Naive thymus-derived CD8-positive, alpha-beta T cell (primary cell): ENCODE results near the gene CCDC28A. TPM values are rescaled to one million over a fixed set of nuclear protein-coding genes. Genes with fewer than 3 reads are reported as not detected.
A peak's percentile ranks its signal among the peaks of the same experiment; 100 is the strongest.

Source experiments
- ATAC-seq, 2 donors: fragments of 150-1000 bp; cut with Tn5 transposase in 1 of 2; sonication (Bioruptor Pico), chemical (Tn5 transposase) in 1 of 2; 1 replicate in 1 of 2; 2 replicates in 1 of 2; pipeline ENCODE4 v1.10.0; 2021; ENCODE audit warnings: mild to moderate bottlenecking in 2 of 2, moderate library complexity in 2 of 2
- POLR2A ChIA-PET: fragments of 350-600 bp; sonication (Branson Sonifier 250); formaldehyde crosslinking; loops from one replicate; lab custom pipeline; 2021; ENCODE audit warnings: antibody characterized with exemption; lab: Charles Lee
- DNase-seq, 10 donors: peaks; one replicate each; pipeline versions ENCODE4 v3.0.0 to v3.0.0-alpha.2; 2020 to 2022
- H3K27ac Mint-ChIP-seq, 10 donors: one replicate each; pipeline ENCODE4 v1.8.0; 2020 to 2022; ENCODE audit warnings: mild to moderate bottlenecking in 10 of 10, mixed read lengths in 10 of 10, moderate library complexity in 4 of 10, inconsistent platforms in 1 of 10
- H3K27me3 Mint-ChIP-seq, 5 donors: one replicate each; pipeline ENCODE4 v1.8.0; 2021 to 2022; ENCODE audit warnings: mixed read lengths in 5 of 5
- H3K36me3 Mint-ChIP-seq, 3 donors: one replicate each; pipeline ENCODE4 v1.8.0; 2020 to 2022; ENCODE audit warnings: mixed read lengths in 3 of 3, mild to moderate bottlenecking in 2 of 3, inconsistent platforms in 1 of 3
- H3K4me1 Mint-ChIP-seq, 4 donors: one replicate each; pipeline ENCODE4 v1.8.0; 2021 to 2022; ENCODE audit warnings: mixed read lengths in 4 of 4
- H3K4me3 Mint-ChIP-seq, 10 donors: one replicate each; pipeline ENCODE4 v1.8.0; 2020 to 2022; ENCODE audit warnings: mild to moderate bottlenecking in 10 of 10, mixed read lengths in 10 of 10, moderate library complexity in 6 of 10, inconsistent platforms in 1 of 10
- H3K9me3 Mint-ChIP-seq, 9 donors: one replicate each; pipeline ENCODE4 v1.8.0; 2020 to 2022; ENCODE audit warnings: mixed read lengths in 9 of 9, mild to moderate bottlenecking in 3 of 9, inconsistent platforms in 1 of 9, moderate library complexity in 1 of 9
- polyA plus RNA-seq, 3 donors: library from polyadenylated mRNA; unstranded; fragments of 300-500 nt; fragmentation: Illumina TruSeq; gene quantifications; one replicate each; pipeline ENCODE4 v1.2.3, GENCODE V29; 2021
- total RNA-seq, 8 experiments: library from RNA in 2 of 8; stranded (reverse) in 2 of 8; gene quantifications; one replicate each; pipeline ENCODE4 v1.2.3 and lab custom pipeline; 2021 to 2026

The CCDC28A gene
- total and polyA plus RNA-seq, 5 experiments from 2014 or later, result 28.9 to 68.2 (median 51.3) TPM

- ATAC-seq (no peak), DNase-seq (no peak)
- no peaks in the 10 kb centered on the region for H3K4me1 Mint-ChIP-seq
- H3K4me3 Mint-ChIP-seq, result no peak overlapping the region
- peaks cover 4 to 26% (median 7%) of the 10 kb centered on the region in 5 donors for H3K27me3 Mint-ChIP-seq
- H3K27ac Mint-ChIP-seq, result no peak overlapping the region
- POLR2A ChIA-PET, result no interaction called here
- no peaks in the 10 kb centered on the region for H3K9me3 Mint-ChIP-seq
- H3K36me3 Mint-ChIP-seq, result no peaks in the 10 kb centered on the region
Observed at GRCh38 chr6:138800377-138801150, 27.0 kb downstream of the CCDC28A start.

DNA sequence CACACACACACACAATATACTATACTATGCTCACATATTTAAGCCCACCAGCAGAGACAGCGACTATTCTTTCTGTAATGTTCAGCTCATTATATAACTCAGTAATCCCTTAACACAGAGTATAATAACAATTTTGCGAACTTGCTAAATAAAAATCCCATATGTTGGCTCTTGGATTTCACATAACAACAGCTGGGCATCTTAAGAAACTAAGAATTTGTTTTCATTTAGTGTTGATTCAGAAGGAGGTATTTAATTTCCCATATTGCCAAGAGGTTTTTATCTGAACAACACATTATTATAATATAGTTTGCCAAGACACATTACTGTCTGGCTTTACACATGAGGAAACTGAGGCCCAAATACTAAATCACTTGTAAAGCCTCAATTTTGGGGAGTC lies 29.8 kb downstream of the CCDC28A start:
- no peak overlapping the region for H3K27ac Mint-ChIP-seq
- POLR2A ChIA-PET, result interaction anchor here (0.7 kb wide), 1 partner anchor 445 kb away, joined by 3 read pairs; no protein-coding TSS in a partner anchor
- ATAC-seq (no peak), DNase-seq (no peak)
- no peaks in the 10 kb centered on the region for H3K9me3 Mint-ChIP-seq
- H3K36me3 Mint-ChIP-seq, result no peaks in the 10 kb centered on the region
- no peak overlapping the region for H3K4me3 Mint-ChIP-seq
- peaks cover 0 to 19% (median 7%) of the 10 kb centered on the region in 5 donors for H3K27me3 Mint-ChIP-seq
- peaks cover 0 to 7% (median 0%) of the 10 kb centered on the region in 4 donors for H3K4me1 Mint-ChIP-seq

- Mint-ChIP-seq H3K27me3 (peaks cover 0 to 19% (median 7%) of the 10 kb centered on the region in 5 donors), H3K27ac (no peak overlapping the region), H3K9me3 (no peaks in the 10 kb centered on the region), H3K4me1 (peaks cover 0 to 7% (median 0%) of the 10 kb centered on the region in 4 donors), H3K36me3 (no peaks in the 10 kb centered on the region), H3K4me3 (no peak overlapping the region)
- ATAC-seq (no peak), DNase-seq (no peak)
- POLR2A ChIA-PET, result no interaction called here
Observed at GRCh38 chr6:138803861-138804260, 30.3 kb downstream of the CCDC28A start.

GRCh38 chr6:138805016-138805765 lies 31.6 kb downstream of the CCDC28A start:
- Mint-ChIP-seq H3K4me3 (no peak overlapping the region), H3K36me3 (no peaks in the 10 kb centered on the region), H3K27ac (no peak overlapping the region), H3K4me1 (peaks cover 0 to 7% (median 0%) of the 10 kb centered on the region in 4 donors), H3K27me3 (peaks cover 0 to 16% (median 7%) of the 10 kb centered on the region in 5 donors), H3K9me3 (no peaks in the 10 kb centered on the region)
- DNase-seq (no peak), ATAC-seq (no peak)
- POLR2A ChIA-PET, result no interaction called here

GRCh38 chr6:138806889-138807288 lies 33.3 kb downstream of the CCDC28A start:
- H3K4me3 Mint-ChIP-seq, result no peak overlapping the region
- no peak overlapping the region for H3K27ac Mint-ChIP-seq
- POLR2A ChIA-PET, result no interaction called here
- peaks cover 0 to 16% (median 7%) of the 10 kb centered on the region in 5 donors for H3K27me3 Mint-ChIP-seq
- ATAC-seq, result no peak
- peaks cover 0 to 7% (median 1%) of the 10 kb centered on the region in 4 donors for H3K4me1 Mint-ChIP-seq
- no peaks in the 10 kb centered on the region for H3K36me3 Mint-ChIP-seq
- no peak for DNase-seq
- H3K9me3 Mint-ChIP-seq, result no peaks in the 10 kb centered on the region

DNA sequence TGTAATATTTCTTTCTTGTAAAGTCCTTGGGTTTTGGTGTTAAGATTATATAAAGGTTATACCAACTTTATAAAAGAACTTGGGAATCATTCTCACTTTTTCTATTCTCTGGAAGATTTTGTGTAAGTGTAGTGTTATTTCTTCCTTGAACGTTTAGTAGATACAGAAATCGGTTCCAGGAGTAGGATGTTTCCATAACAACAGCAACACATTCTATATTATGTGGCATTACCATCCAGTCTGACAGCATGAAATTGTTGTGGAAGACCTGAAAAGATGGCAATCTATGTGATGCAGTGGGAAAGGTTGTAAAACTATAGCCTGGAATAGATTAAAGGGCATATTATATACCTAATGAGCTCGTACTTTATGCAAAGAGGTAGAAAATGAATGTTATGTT lies 36.1 kb downstream of the CCDC28A start:
- no peak overlapping the region for H3K4me3 Mint-ChIP-seq
- no peaks in the 10 kb centered on the region for H3K9me3 Mint-ChIP-seq
- no peak for DNase-seq
- no peaks in the 10 kb centered on the region for H3K36me3 Mint-ChIP-seq
- peaks cover 0 to 16% (median 7%) of the 10 kb centered on the region in 5 donors for H3K27me3 Mint-ChIP-seq
- no peak overlapping the region for H3K27ac Mint-ChIP-seq
- POLR2A ChIA-PET, result no interaction called here
- ATAC-seq, result no peak
- H3K4me1 Mint-ChIP-seq, result peaks cover 0 to 7% (median 1%) of the 10 kb centered on the region in 4 donors

GRCh38 chr6:138811866-138812265 lies 38.3 kb downstream of the CCDC28A start:
- DNase-seq (no peak), ATAC-seq (no peak)
- POLR2A ChIA-PET, result no interaction called here
- H3K9me3 Mint-ChIP-seq, result no peaks in the 10 kb centered on the region
- H3K27me3 Mint-ChIP-seq, result peaks cover 0 to 7% (median 2%) of the 10 kb centered on the region in 5 donors
- H3K36me3 Mint-ChIP-seq, result no peaks in the 10 kb centered on the region
- H3K4me3 Mint-ChIP-seq, result no peak overlapping the region
- H3K27ac Mint-ChIP-seq, result no peak overlapping the region
- peaks cover 0 to 4% (median 2%) of the 10 kb centered on the region in 4 donors for H3K4me1 Mint-ChIP-seq

DNA sequence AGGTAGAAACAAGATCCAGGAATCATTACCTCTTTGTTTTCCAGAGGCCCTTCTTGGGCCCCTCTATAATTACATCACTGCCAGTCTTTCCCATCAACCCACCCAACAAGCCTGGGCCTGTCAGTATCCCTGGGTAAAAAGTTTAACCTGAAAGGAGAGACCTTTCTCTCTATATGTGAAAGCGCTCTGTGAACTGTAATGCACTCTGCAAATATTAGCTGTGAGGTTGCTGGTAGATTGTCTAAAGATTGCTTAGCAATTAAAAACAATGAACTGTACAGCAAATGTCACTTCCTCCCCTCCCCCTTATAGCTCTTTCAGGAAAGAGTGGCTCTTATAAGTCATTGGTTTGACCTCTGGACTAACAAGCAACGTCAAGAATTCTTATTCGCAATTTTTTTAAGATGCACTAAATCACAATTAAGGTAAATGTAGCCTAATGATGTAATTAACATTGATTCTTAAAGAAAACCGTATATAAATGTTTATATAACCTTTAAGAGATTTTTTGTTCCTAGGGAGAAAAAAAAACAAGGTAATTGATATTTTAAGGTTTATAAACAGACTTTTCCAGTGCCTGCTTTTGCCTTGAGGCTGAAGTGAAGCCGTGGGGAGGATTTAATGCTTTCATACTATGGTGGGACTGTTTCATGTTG lies 40.7 kb downstream of the CCDC28A start:
- H3K27ac Mint-ChIP-seq, result no peak overlapping the region
- H3K4me3 Mint-ChIP-seq, result no peak overlapping the region
- H3K27me3 Mint-ChIP-seq, result no peaks in the 10 kb centered on the region
- peaks cover 0 to 11% (median 2%) of the 10 kb centered on the region in 4 donors for H3K4me1 Mint-ChIP-seq
- H3K9me3 Mint-ChIP-seq, result no peaks in the 10 kb centered on the region
- POLR2A ChIA-PET, result no interaction called here
- H3K36me3 Mint-ChIP-seq, result no peaks in the 10 kb centered on the region
- DNase-seq, result no peak
- no peak for ATAC-seq

- Mint-ChIP-seq H3K36me3 (no peaks in the 10 kb centered on the region), H3K4me3 (no peak overlapping the region), H3K4me1 (peaks cover 0 to 12% (median 2%) of the 10 kb centered on the region in 4 donors), H3K27me3 (no peaks in the 10 kb centered on the region), H3K9me3 (no peaks in the 10 kb centered on the region), H3K27ac (no peak overlapping the region)
- POLR2A ChIA-PET, result no interaction called here
- DNase-seq, result no peak
- ATAC-seq, result no peak
Observed at GRCh38 chr6:138815221-138815620, 41.7 kb downstream of the CCDC28A start.

DNA sequence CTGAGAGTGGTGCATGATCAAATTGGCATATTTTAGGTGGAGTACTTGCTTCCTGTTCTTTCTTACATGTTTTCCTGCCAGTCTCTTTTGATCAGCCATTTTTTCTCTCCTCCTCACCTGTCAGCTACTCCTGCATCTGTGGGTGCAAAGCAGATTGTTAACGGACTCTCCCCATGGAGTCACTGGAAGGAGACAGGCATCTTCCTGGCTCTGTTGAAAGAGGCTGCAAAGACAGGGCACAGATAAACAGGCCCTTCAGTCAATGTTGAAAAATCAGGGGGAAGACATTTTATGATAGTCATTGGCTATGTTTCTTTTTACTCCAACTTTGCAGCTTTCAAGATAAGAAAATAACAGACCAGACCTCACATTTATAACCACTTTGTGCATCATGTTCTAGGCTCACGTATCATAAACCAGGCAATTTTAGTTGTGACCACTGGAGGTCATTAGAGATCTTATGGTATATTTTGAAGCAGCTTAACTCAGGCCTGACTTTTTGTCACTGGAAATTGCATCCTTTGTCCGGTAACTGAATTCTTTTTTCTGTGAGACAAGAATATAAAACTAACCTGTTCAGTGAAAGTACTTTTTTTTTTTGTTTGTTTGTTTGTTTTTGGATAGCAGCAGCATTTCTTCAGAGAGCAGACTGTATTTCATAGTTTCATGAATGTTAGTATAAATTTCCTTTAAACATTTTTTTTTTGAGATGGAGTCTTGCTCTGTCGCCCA lies 42.4 kb downstream of the CCDC28A start:
- no peaks in the 10 kb centered on the region for H3K27me3 Mint-ChIP-seq
- H3K4me3 Mint-ChIP-seq, result no peak overlapping the region
- H3K36me3 Mint-ChIP-seq, result no peaks in the 10 kb centered on the region
- H3K9me3 Mint-ChIP-seq, result no peaks in the 10 kb centered on the region
- peak; percentile 64 to 77 for ATAC-seq
- H3K4me1 Mint-ChIP-seq, result peaks cover 0 to 12% (median 1%) of the 10 kb centered on the region in 4 donors
- peak in 3 of 10 donors; percentile 40 to 50 (median 41) for DNase-seq
- peak overlapping the region in 3 of 10 donors; percentile 21 to 63 (median 40) for H3K27ac Mint-ChIP-seq
- POLR2A ChIA-PET, result interaction anchor here (0.7 kb wide), 1 partner anchor 558 kb away, joined by 3 read pairs; the partner anchor contains the start of gene CITED2

DNA sequence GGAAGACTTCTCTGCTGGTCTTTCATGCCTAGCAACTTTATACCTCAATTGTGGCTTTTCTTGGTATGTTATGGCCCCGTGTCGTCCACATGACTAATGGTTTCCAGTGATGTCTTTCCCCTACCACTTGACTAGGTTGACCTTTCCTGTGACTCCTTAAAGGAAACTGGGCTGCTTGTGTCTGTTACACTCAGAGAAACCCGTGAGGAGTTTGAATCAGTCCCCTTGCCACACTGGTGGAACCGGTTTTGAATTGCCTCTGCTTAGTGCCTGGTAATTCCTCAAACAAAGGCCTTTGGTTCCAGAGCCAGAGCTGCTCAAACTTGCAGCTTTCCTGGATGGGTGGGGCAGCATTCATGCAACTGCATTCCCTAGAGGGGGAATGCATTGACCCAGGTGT lies 44.2 kb downstream of the CCDC28A start:
- DNase-seq, result no peak
- no peaks in the 10 kb centered on the region for H3K36me3 Mint-ChIP-seq
- no peak overlapping the region for H3K4me3 Mint-ChIP-seq
- H3K27ac Mint-ChIP-seq, result no peak overlapping the region
- POLR2A ChIA-PET, result interaction anchor here (0.6 kb wide), 1 partner anchor 375 kb away, joined by 4 read pairs; no protein-coding TSS in a partner anchor
- no peaks in the 10 kb centered on the region for H3K9me3 Mint-ChIP-seq
- H3K4me1 Mint-ChIP-seq, result peaks cover 0 to 12% (median under 1%) of the 10 kb centered on the region in 4 donors
- H3K27me3 Mint-ChIP-seq, result no peaks in the 10 kb centered on the region
- ATAC-seq, result no peak
